Duodenal mucosa (tissue), 2 donors: ENCODE measurements around the gene ALDH9A1.
"Not testable (repeated sequence)": the region's sequence is repeated elsewhere in the genome, so short reads cannot be mapped to it uniquely, and the experiment has no call there.

Experiments used
- H3K27ac ChIP-seq: one replicate; pipeline ENCODE4 v1.7.0; 2013; ENCODE audit warnings: low read depth, low read length
- H3K27me3 ChIP-seq, 2 donors: one replicate each; pipeline ENCODE4 v1.7.0; 2013; ENCODE audit warnings: low read length in 2 of 2, control low read depth in 1 of 2; ENCODE audit not compliant: insufficient read depth in 2 of 2, control insufficient read depth in 1 of 2
- H3K36me3 ChIP-seq, 2 donors: one replicate each; pipeline ENCODE4 v1.7.0; 2013; ENCODE audit warnings: low read length in 2 of 2, control low read depth in 1 of 2; ENCODE audit not compliant: insufficient read depth in 2 of 2, control insufficient read depth in 1 of 2
- H3K4me1 ChIP-seq, 2 donors: one replicate each; pipeline ENCODE4 v1.7.0; 2013; ENCODE audit warnings: low read length in 2 of 2, control low read depth in 1 of 2; ENCODE audit not compliant: insufficient read depth in 2 of 2, control insufficient read depth in 1 of 2
- H3K4me3 ChIP-seq, 2 donors: one replicate each; pipeline ENCODE4 v1.7.0; 2013; ENCODE audit warnings: low read length in 2 of 2, low read depth in 1 of 2
- H3K9ac ChIP-seq, 2 donors: one replicate each; pipeline ENCODE4 v1.7.0; 2013; ENCODE audit warnings: low read length in 2 of 2, low read depth in 1 of 2
- H3K9me3 ChIP-seq, 2 donors: one replicate each; pipeline ENCODE4 v1.7.0; 2013; ENCODE audit warnings: low read length in 2 of 2, control low read depth in 1 of 2; ENCODE audit not compliant: control insufficient read depth in 1 of 2

The ALDH9A1 gene

GRCh38 chr1:165674599-165674998 lies 23.8 kb downstream of the ALDH9A1 start:
- peaks cover 18 to 42% of the 10 kb centered on the region in 2 donors for H3K36me3 ChIP-seq
- no peaks in the 10 kb centered on the region for H3K4me1 ChIP-seq

GRCh38 chr1:165671526-165671925 lies 26.8 kb downstream of the ALDH9A1 start:
- peaks cover 31 to 55% of the 10 kb centered on the region in 2 donors for H3K36me3 ChIP-seq
- no peak overlapping the region for H3K27ac ChIP-seq
- H3K4me1 ChIP-seq, result no peaks in the 10 kb centered on the region
- H3K9ac ChIP-seq, result no peak overlapping the region
- H3K9me3 ChIP-seq, result no peaks in the 10 kb centered on the region
- no peaks in the 10 kb centered on the region for H3K27me3 ChIP-seq
- no peak overlapping the region for H3K4me3 ChIP-seq

More at GRCh38 chr1:165674599-165674998, 23.8 kb downstream of the ALDH9A1 start:
- Histone ChIP-seq H3K4me3 (no peak overlapping the region), H3K9ac (no peak overlapping the region), H3K27ac (no peak overlapping the region), H3K9me3 (no peaks in the 10 kb centered on the region), H3K27me3 (no peaks in the 10 kb centered on the region)

GRCh38 chr1:165668184-165668583 lies 30.2 kb downstream of the ALDH9A1 start:
- Histone ChIP-seq H3K27ac (no peak overlapping the region), H3K4me3 (no peak overlapping the region), H3K9ac (no peak overlapping the region), H3K36me3 (peaks cover 34 to 73% of the 10 kb centered on the region in 2 donors), H3K4me1 (no peaks in the 10 kb centered on the region), H3K27me3 (no peaks in the 10 kb centered on the region), H3K9me3 (no peaks in the 10 kb centered on the region)

GRCh38 chr1:165666152-165666825 lies 32.1 kb downstream of the ALDH9A1 start:
- H3K9ac ChIP-seq, result no peak overlapping the region
- no peaks in the 10 kb centered on the region for H3K4me1 ChIP-seq
- H3K36me3 ChIP-seq, result peaks cover 32 to 79% of the 10 kb centered on the region in 2 donors
- H3K27me3 ChIP-seq, result no peaks in the 10 kb centered on the region
- no peaks in the 10 kb centered on the region for H3K9me3 ChIP-seq
- H3K4me3 ChIP-seq, result no peak overlapping the region
- no peak overlapping the region for H3K27ac ChIP-seq

GRCh38 chr1:165662186-165662585 lies 36.2 kb downstream of the ALDH9A1 start:
- Histone ChIP-seq H3K27me3 (no peaks in the 10 kb centered on the region), H3K36me3 (peaks cover 21 to 76% of the 10 kb centered on the region in 2 donors)

GRCh38 chr1:165661703-165662102 lies 36.7 kb downstream of the ALDH9A1 start:
- no peak overlapping the region for H3K9ac ChIP-seq
- H3K4me1 ChIP-seq, result no peaks in the 10 kb centered on the region
- H3K4me3 ChIP-seq, result no peak overlapping the region
- no peaks in the 10 kb centered on the region for H3K27me3 ChIP-seq
- no peaks in the 10 kb centered on the region for H3K9me3 ChIP-seq
- H3K36me3 ChIP-seq, result peaks cover 23 to 71% of the 10 kb centered on the region in 2 donors
- no peak overlapping the region for H3K27ac ChIP-seq

More at GRCh38 chr1:165662186-165662585, 36.2 kb downstream of the ALDH9A1 start:
- Histone ChIP-seq H3K4me1 (no peaks in the 10 kb centered on the region), H3K4me3 (no peak overlapping the region), H3K27ac (no peak overlapping the region), H3K9ac (no peak overlapping the region), H3K9me3 (no peaks in the 10 kb centered on the region)

- Histone ChIP-seq H3K27ac (no peak overlapping the region), H3K9me3 (no peaks in the 10 kb centered on the region), H3K4me3 (no peak overlapping the region), H3K27me3 (no peaks in the 10 kb centered on the region), H3K9ac (no peak overlapping the region), H3K36me3 (peaks cover 24 to 73% of the 10 kb centered on the region in 2 donors), H3K4me1 (no peaks in the 10 kb centered on the region)
Measured at GRCh38 chr1:165659581-165659895, 38.8 kb downstream of the ALDH9A1 start.

GRCh38 chr1:165658766-165659580 lies 39.4 kb downstream of the ALDH9A1 start:
- H3K27ac ChIP-seq, H3K4me1 ChIP-seq, H3K9me3 ChIP-seq, H3K4me3 ChIP-seq, H3K9ac ChIP-seq, H3K27me3 ChIP-seq: not testable (repeated sequence)
- H3K36me3 ChIP-seq, result peaks cover 22 to 73% of the 10 kb centered on the region in 2 donors

- H3K4me1 ChIP-seq, result peaks cover 19 to 20% of the 10 kb centered on the region in 2 donors
- no peak overlapping the region for H3K27ac ChIP-seq
- H3K9ac ChIP-seq, result no peak overlapping the region
- H3K36me3 ChIP-seq, result peaks cover 26 to 64% of the 10 kb centered on the region in 2 donors
- no peak overlapping the region for H3K4me3 ChIP-seq
- H3K27me3 ChIP-seq, result no peaks in the 10 kb centered on the region
- no peaks in the 10 kb centered on the region for H3K9me3 ChIP-seq
Measured at GRCh38 chr1:165650981-165651625, 47.3 kb downstream of the ALDH9A1 start.
